ENCODE data around the gene ALKBH8.

- TF ChIP-seq CTCF (IDR thresholded peaks at IDR 0.05; ENCODE audit: low read length) (no peak), EZH2 (IDR thresholded peaks at IDR 0.05; ENCODE audit: borderline replicate concordance, low read length) (no peak)
Observed at GRCh38 chr11:107457558-107458271, 107.8 kb downstream of the ALKBH8 start, which contains the start of gene CWF19L2.
